Muscle of arm (tissue), 12 donors: ENCODE results near the gene GALNT7. TPM values are rescaled to one million over a fixed set of nuclear protein-coding genes. Genes with fewer than 3 reads are reported as not detected.

Source experiments
- DNase-seq: peaks from one replicate; pipeline ENCODE4 v3.0.0-alpha.2; 2013
- polyA plus RNA-seq, 12 donors: library from polyadenylated mRNA; unstranded; fragments of 120-200 nt; gene quantifications; one replicate each; pipeline ENCODE4 v1.2.1, GENCODE V29; 2013; ENCODE audit not compliant: insufficient read length in 12 of 12

GALNT7 gene
- polyA plus RNA-seq, 12 donors = 19.3 to 69.0 (median 34.7) TPM; not detected in 1

GRCh38 chr4:173262375-173262774 is 93.8 kb downstream of the GALNT7 start:
- no peak for DNase-seq

GRCh38 chr4:173264245-173264644 is 95.6 kb downstream of the GALNT7 start:
- no peak for DNase-seq

GRCh38 chr4:173264684-173265185 is 96.1 kb downstream of the GALNT7 start:
- peak; percentile 60 for DNase-seq

GRCh38 chr4:173265751-173266150 is 97.1 kb downstream of the GALNT7 start:
- no peak for DNase-seq

GRCh38 chr4:173267711-173268110 is 99.1 kb downstream of the GALNT7 start:
- no peak for DNase-seq

- no peak for DNase-seq
Measured at GRCh38 chr4:173269280-173269679, 100.7 kb downstream of the GALNT7 start.

GRCh38 chr4:173270312-173271027 is 101.9 kb downstream of the GALNT7 start:
- DNase-seq = no peak

GRCh38 chr4:173272314-173272713 is 103.7 kb downstream of the GALNT7 start:
- DNase-seq = no peak

GRCh38 chr4:173272996-173273395 is 104.4 kb downstream of the GALNT7 start:
- no peak for DNase-seq

- DNase-seq = peak; percentile 64
Measured at GRCh38 chr4:173273941-173274340, 105.3 kb downstream of the GALNT7 start.

- no peak for DNase-seq
Measured at GRCh38 chr4:173274744-173275143, 106.1 kb downstream of the GALNT7 start.

- no peak for DNase-seq
Measured at GRCh38 chr4:173275150-173275549, 106.5 kb downstream of the GALNT7 start.

GRCh38 chr4:173277340-173277739 is 108.7 kb downstream of the GALNT7 start:
- no peak for DNase-seq

- no peak for DNase-seq
Measured at GRCh38 chr4:173280998-173281397, 112.4 kb downstream of the GALNT7 start.

GRCh38 chr4:173281406-173282255 is 113.0 kb downstream of the GALNT7 start:
- no peak for DNase-seq

GRCh38 chr4:173282256-173282562 is 113.6 kb downstream of the GALNT7 start:
- DNase-seq = no peak

- DNase-seq = no peak
Measured at GRCh38 chr4:173282626-173283025, 114.0 kb downstream of the GALNT7 start.

- no peak for DNase-seq
Measured at GRCh38 chr4:173284463-173284862, 115.9 kb downstream of the GALNT7 start.

GRCh38 chr4:173287486-173287885 is 118.9 kb downstream of the GALNT7 start:
- no peak for DNase-seq

- no peak for DNase-seq
Measured at GRCh38 chr4:173288296-173288695, 119.7 kb downstream of the GALNT7 start.

GRCh38 chr4:173288698-173289352 is 120.2 kb downstream of the GALNT7 start:
- DNase-seq = no peak

GRCh38 chr4:173289353-173289727 is 120.7 kb downstream of the GALNT7 start:
- no peak for DNase-seq

GRCh38 chr4:173291899-173292298 is 123.3 kb downstream of the GALNT7 start:
- DNase-seq = no peak
